ENCODE data around the gene ATP13A5.

The ATP13A5 gene

GRCh38 chr3:193240850-193241706 is 137.5 kb downstream of the ATP13A5 start, which contains the start of gene PLAAT1:
Gene PLAAT1 (plus strand): TSS chr3:193241222. CDS start chr3:193255651, 14,429 bp downstream.
- H3K4me3 ChIP-seq (ENCODE audit: low read depth, low read length), result no peak within 1 kb of the TSS
- no peak for DNase-seq (ENCODE audit: low read depth)
- no peak for TF ChIP-seq MYC (IDR thresholded peaks at IDR 0.05; ENCODE audit: low read depth, low read length)
- TF ChIP-seq POLR2A (IDR thresholded peaks at IDR 0.05; ENCODE audit: extremely low read depth, insufficient read length), result no peak
- TF ChIP-seq CTCF (IDR thresholded peaks at IDR 0.05; ENCODE audit: low read depth, low read length), result no peak
- no peak for TF ChIP-seq MAX (IDR thresholded peaks at IDR 0.05; ENCODE audit: low read depth, low read length)

GRCh38 chr3:193240436-193240849 is 138.1 kb downstream of the ATP13A5 start:
- H3K4me3 ChIP-seq (ENCODE audit: low read depth, low read length), result no peak overlapping the region
- DNase-seq (ENCODE audit: low read depth), result no peak

GRCh38 chr3:193237030-193237429 is 141.5 kb downstream of the ATP13A5 start:
- H3K4me3 ChIP-seq (ENCODE audit: low read depth, low read length), result no peak overlapping the region
- no peak for TF ChIP-seq POLR2A (IDR thresholded peaks at IDR 0.05; ENCODE audit: extremely low read depth, insufficient read length)
- TF ChIP-seq CTCF (IDR thresholded peaks at IDR 0.05; ENCODE audit: low read depth, low read length), result no peak
- TF ChIP-seq MAX (IDR thresholded peaks at IDR 0.05; ENCODE audit: low read depth, low read length), result no peak
- TF ChIP-seq MYC (IDR thresholded peaks at IDR 0.05; ENCODE audit: low read depth, low read length), result no peak
- DNase-seq (ENCODE audit: low read depth), result no peak

More at GRCh38 chr3:193240436-193240849, 138.1 kb downstream of the ATP13A5 start:
- TF ChIP-seq MAX (IDR thresholded peaks at IDR 0.05; ENCODE audit: low read depth, low read length) (no peak), CTCF (IDR thresholded peaks at IDR 0.05; ENCODE audit: low read depth, low read length) (no peak), POLR2A (IDR thresholded peaks at IDR 0.05; ENCODE audit: extremely low read depth, insufficient read length) (no peak), MYC (IDR thresholded peaks at IDR 0.05; ENCODE audit: low read depth, low read length) (no peak)

- no peak overlapping the region for H3K4me3 ChIP-seq (ENCODE audit: low read depth, low read length)
- DNase-seq (ENCODE audit: low read depth), result no peak
- TF ChIP-seq POLR2A (IDR thresholded peaks at IDR 0.05; ENCODE audit: extremely low read depth, insufficient read length) (no peak), MAX (IDR thresholded peaks at IDR 0.05; ENCODE audit: low read depth, low read length) (no peak), MYC (IDR thresholded peaks at IDR 0.05; ENCODE audit: low read depth, low read length) (no peak), CTCF (IDR thresholded peaks at IDR 0.05; ENCODE audit: low read depth, low read length) (no peak)
Measured at GRCh38 chr3:193236599-193236998, 142.0 kb downstream of the ATP13A5 start.

GRCh38 chr3:193231201-193231600 is 147.4 kb downstream of the ATP13A5 start:
- TF ChIP-seq CTCF (IDR thresholded peaks at IDR 0.05; ENCODE audit: low read depth, low read length), result no peak
- TF ChIP-seq POLR2A (IDR thresholded peaks at IDR 0.05; ENCODE audit: extremely low read depth, insufficient read length), result no peak

More at GRCh38 chr3:193231201-193231600, 147.4 kb downstream of the ATP13A5 start:
- no peak for DNase-seq (ENCODE audit: low read depth)
- no peak overlapping the region for H3K4me3 ChIP-seq (ENCODE audit: low read depth, low read length)
